RWPE1 (cell line): Measurements from ENCODE around the gene STEAP1B.
"Not testable (repeated sequence)": the region's sequence is repeated elsewhere in the genome, so short reads cannot be mapped to it uniquely, and the experiment has no call there.

Experiments
- CTCF ChIA-PET: fragments of 350-600 bp; sonication (Branson Sonifier 250); formaldehyde crosslinking; extraction: SDS; loops from one replicate; lab custom pipeline; 2021; lab: Yijun Ruan, JAX
- POLR2A ChIA-PET: fragments of 400-600 bp; formaldehyde crosslinking; extraction: SDS; loops from one replicate; lab custom pipeline; 2020; ENCODE audit warnings: antibody characterized with exemption; ENCODE audit not compliant: low non-redundant PET; lab: Yijun Ruan, JAX
- DNase-seq: peaks from one replicate; pipeline ENCODE4 v3.0.0; 2012; ENCODE audit warnings: low spot score
- H3K27ac ChIP-seq: fragments of 450-650 bp; 2 replicates; pipeline ENCODE4 v1.5.1; 2017
- TF ChIP-seq, protein P1 (sequence below): fragments of 450-650 bp; conservative IDR thresholded peaks from 2 replicates; pipeline ENCODE4 v1.5.1; 2017; ENCODE audit warnings: low read depth, mild to moderate bottlenecking

The STEAP1B gene

DNA sequence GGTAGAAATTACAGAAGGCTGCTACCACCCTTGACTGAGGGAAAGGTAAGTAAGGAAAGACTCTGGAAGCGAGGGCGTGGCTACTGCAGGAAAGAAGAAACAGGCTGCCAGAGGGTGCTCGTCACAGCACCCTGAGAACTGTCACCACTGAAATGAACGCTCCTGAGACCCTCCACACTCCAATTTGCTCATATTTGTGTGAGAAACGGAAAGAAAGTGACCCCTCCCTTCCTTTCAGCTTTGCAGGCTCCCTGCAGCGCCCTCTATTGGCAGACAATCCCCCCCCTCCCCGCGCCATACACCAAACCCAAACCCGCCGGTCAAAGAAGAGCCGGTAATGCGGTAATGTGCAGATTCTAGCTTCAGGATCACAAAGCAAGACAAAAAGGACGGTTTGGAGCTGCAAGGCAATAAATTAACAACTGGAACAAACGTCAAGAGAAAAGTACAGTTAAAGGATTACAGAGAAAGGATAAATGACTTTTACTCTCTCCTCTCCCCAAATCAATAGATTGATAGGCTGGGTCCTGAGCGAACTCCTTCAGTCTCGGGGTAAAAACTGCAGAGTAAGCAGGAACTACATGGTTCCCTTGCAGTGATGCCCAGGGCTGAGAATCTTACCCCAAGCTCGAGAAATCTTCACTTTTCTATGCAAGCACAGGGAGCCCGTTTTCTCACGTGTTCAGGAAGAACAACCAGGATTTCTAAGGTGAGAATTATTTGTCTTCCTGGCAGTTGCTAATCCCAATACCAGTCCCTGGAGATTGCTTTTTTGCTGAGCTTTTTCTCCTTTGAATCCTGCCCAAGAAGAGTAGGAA lies 47.6 kb downstream of the STEAP1B start:
- POLR2A ChIA-PET, result no interaction called here
- TF ChIP-seq, protein P1, sequence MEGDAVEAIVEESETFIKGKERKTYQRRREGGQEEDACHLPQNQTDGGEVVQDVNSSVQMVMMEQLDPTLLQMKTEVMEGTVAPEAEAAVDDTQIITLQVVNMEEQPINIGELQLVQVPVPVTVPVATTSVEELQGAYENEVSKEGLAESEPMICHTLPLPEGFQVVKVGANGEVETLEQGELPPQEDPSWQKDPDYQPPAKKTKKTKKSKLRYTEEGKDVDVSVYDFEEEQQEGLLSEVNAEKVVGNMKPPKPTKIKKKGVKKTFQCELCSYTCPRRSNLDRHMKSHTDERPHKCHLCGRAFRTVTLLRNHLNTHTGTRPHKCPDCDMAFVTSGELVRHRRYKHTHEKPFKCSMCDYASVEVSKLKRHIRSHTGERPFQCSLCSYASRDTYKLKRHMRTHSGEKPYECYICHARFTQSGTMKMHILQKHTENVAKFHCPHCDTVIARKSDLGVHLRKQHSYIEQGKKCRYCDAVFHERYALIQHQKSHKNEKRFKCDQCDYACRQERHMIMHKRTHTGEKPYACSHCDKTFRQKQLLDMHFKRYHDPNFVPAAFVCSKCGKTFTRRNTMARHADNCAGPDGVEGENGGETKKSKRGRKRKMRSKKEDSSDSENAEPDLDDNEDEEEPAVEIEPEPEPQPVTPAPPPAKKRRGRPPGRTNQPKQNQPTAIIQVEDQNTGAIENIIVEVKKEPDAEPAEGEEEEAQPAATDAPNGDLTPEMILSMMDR, result peak; percentile 46
- DNase-seq, result peak; percentile 31

DNA sequence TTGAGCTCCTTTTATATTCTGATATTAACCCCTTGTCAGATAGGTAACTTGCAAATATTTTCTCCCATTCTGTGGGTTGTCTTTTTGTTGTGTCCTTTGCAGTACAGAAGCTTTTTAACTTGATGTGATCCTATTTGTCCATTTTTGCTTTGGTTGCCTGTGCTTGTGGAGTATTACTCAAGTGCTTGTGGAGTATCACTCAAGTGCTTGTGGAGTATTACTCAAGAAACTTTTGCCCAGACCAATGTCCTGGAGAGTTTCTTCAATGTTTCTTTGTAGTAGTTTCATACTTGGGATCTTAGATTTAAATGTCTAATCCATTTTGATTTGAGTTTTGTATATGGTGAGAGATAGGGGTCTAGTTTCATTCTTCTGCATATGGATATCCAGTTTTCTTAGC lies 50.0 kb downstream of the STEAP1B start:
- DNase-seq, H3K27ac ChIP-seq, CTCF ChIA-PET, POLR2A ChIA-PET: not testable (repeated sequence)

More for the DNA sequence above, 47.6 kb downstream of the STEAP1B start:
- no peak overlapping the region for H3K27ac ChIP-seq
- CTCF ChIA-PET, result interaction anchor here (0.9 kb wide), 1 partner anchor 880 kb away, joined by 4 read pairs; no protein-coding TSS in a partner anchor

DNA sequence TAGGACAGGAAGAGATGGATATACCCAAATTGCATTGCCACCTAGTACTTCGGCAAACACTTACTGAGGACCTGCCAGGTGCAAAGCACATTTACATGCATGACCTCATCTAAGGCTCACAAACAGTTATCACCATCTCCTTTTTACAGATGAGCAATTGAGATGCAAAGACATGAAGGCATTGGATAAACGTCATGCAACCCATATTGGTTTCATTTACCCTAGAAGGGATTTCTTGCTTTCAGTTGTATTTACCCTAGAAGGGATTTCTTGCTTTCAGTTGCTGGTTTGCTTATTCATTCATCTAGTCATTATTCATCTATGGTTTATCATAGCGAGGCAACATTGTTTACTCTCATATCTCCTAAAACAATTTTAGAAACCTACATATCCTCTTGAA lies 52.2 kb downstream of the STEAP1B start:
- TF ChIP-seq, protein P1, result no peak
- POLR2A ChIA-PET, result no interaction called here
- no peak for DNase-seq
- CTCF ChIA-PET, result no interaction called here
- H3K27ac ChIP-seq, result no peak overlapping the region

DNA sequence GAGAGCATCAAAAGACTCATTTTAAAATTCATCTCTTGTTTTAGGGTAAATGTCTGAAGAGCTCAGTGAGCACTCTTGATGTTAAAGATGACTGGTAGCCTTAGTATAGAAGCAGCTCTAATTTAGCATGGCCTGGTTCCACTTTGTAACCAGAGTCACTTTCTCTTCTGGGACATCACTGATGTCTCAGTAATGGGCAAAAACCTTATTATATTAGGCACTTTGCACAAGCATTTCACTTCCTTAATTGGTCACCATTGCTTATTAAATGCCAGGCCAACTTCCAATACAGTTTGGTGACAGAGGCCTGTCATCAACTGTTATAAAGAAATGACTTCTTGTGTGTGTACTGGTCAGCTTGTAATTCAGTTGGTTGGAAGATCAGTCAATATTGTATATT lies 53.0 kb downstream of the STEAP1B start:
- CTCF ChIA-PET, result no interaction called here
- no peak for DNase-seq
- TF ChIP-seq, protein P1, result no peak
- POLR2A ChIA-PET, result no interaction called here
- H3K27ac ChIP-seq, result no peak overlapping the region

DNA sequence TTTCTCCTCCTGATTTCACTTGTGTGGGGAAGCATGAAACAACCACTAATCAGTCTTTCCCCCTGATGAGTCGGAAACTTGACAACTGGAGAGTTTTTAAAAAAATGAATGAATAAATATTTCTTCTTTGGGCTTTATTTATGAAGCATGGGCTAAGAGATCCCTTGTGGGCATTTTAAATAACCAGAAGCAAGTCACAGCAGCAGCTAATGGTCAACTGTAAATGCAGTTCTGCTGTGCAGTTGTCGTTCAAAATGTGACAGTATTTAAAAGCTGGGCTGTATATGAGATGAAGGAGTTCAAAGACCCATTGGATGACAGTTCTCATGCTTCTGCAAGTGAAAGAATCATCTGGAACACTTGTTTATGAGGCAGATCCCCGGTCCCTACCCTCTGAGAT lies 54.1 kb downstream of the STEAP1B start:
- no peak for DNase-seq
- ChIA-PET CTCF (no interaction called here), POLR2A (no interaction called here)
- peak overlapping the region; percentile 50 for H3K27ac ChIP-seq
- TF ChIP-seq, protein P1, result no peak

- peak overlapping the region; percentile 50 for H3K27ac ChIP-seq
- TF ChIP-seq, protein P1, result no peak
- POLR2A ChIA-PET, result no interaction called here
- DNase-seq, result peak; percentile 27
- CTCF ChIA-PET, result interaction anchor here (0.7 kb wide), 1 partner anchor 106 kb away, joined by 3 read pairs; no protein-coding TSS in a partner anchor
Observed at GRCh38 chr7:22445140-22445743, 54.7 kb downstream of the STEAP1B start.
